Activated CD8-positive, alpha-beta memory T cell treated with anti-CD3 and anti-CD28 coated beads for 36 hours (primary cell): Measurements from ENCODE around the gene TNFAIP8. TPM values are rescaled to one million over a fixed set of nuclear protein-coding genes. Genes with fewer than 3 reads are reported as not detected.

Source experiments
- CTCF ChIA-PET: fragments of 350-600 bp; sonication (Branson Sonifier 250); formaldehyde crosslinking; loops from one replicate; lab custom pipeline; 2021; ENCODE audit warnings: antibody characterized with exemption; lab: Charles Lee
- POLR2A ChIA-PET: fragments of 350-600 bp; sonication (Branson Sonifier 250); formaldehyde crosslinking; loops from one replicate; lab custom pipeline; 2021; ENCODE audit warnings: antibody characterized with exemption; lab: Charles Lee
- total RNA-seq, 2 experiments: library from RNA; stranded (reverse); gene quantifications; one replicate each; pipeline ENCODE4 v1.2.3, GENCODE V29; 2021

Gene TNFAIP8
- total RNA-seq, 2 experiments from 2014 or later, result 251 to 263 TPM

DNA sequence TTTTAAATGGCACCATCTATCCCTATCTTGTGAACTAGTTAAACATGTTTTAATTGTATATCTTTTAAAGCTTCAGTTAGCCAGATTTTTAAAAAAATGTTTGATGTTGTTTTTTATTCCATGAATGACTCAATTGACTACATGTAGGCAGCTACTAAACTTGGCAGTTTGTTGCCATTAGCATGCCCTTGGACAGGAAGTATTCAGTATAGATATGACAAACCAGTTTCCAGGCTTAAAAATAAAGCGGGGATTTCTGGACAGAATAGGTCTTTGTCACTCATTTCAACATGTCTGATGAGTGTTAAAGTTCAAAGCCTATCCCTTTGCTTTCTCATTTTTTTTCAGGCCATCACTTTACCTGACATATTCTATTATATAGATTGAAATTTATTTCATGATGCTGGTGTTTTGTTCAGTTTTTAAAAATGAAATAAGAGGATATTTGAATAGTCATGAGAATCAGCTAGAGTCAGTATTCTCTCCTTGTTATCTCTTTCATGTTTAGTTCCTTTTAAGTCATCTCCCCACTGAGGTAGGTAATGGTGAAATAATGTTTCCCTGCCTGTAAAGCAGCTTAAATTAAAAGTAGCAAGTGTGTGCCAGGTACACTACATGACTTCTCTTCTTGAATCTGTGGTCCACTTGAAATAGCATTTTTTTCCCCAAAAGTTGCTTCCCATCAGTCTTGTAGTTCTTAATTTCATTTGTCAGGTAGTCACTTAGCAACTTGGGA is 11.9 kb downstream of the TNFAIP8 start:
- ChIA-PET CTCF (interaction anchor here (1.0 to 3.7 kb wide), 4 partner anchors 11 to 96 kb away, joined by 3 to 15 read pairs (median 4); partner anchors contain the start of gene TNFAIP8), POLR2A (interaction anchor here (1.0 to 1.9 kb wide), 7 partner anchors 10 to 99 kb away, joined by 3 to 8 read pairs (median 5); partner anchors contain the start of gene TNFAIP8)

DNA sequence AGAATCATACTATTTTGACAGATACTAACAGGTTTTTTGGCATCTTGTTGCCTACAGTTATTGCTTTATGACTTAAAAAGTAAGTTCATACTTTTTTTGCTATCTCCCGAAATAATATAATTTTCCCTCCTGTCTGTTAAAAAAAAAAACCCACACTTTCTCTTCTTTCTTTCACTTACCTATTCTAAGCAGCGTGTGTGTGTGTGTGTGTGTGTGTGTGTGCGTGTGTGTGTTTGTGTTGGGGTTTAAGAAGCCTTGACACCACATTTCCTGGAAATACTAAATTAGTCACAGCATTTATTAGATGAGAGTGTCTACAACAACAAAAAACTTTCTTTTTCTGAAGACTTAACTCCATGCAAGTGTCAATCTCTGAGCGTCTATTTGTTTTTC is 12.4 kb downstream of the TNFAIP8 start:
- POLR2A ChIA-PET, result interaction anchor here (0.5 to 1.9 kb wide), 5 partner anchors 11 to 33 kb away, joined by 3 to 8 read pairs (median 5); partner anchors contain the start of gene TNFAIP8
- CTCF ChIA-PET, result interaction anchor here (0.6 to 3.7 kb wide), 5 partner anchors 12 to 302 kb away, joined by 3 to 15 read pairs (median 5); partner anchors contain the start of gene TNFAIP8

DNA sequence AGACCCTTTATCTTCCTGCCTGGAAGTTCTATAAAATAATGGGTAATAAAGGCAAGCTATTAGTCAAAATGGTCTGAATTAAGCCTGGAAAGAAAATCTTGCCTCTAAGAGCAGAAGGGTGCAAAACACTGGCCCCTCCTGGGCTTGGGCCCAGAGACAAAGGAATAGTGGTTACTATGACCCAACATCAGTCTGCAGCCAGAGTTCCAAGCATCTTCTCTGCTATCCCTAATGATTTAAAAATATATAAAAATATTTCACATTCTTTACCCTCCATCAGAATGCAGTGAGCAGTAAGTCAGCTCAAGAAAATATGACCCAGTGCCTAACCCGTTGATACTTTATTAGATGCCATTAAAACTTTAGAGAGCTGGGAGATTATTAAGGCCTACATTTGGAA is 14.7 kb downstream of the TNFAIP8 start:
- ChIA-PET POLR2A (interaction anchor here (0.7 to 1.2 kb wide), 4 partner anchors 14 to 150 kb away, joined by 3 to 4 read pairs (median 3); partner anchors contain the start of gene TNFAIP8), CTCF (interaction anchor here (0.8 kb wide), 1 partner anchor 40 kb away, joined by 3 read pairs; no protein-coding TSS in a partner anchor)

DNA sequence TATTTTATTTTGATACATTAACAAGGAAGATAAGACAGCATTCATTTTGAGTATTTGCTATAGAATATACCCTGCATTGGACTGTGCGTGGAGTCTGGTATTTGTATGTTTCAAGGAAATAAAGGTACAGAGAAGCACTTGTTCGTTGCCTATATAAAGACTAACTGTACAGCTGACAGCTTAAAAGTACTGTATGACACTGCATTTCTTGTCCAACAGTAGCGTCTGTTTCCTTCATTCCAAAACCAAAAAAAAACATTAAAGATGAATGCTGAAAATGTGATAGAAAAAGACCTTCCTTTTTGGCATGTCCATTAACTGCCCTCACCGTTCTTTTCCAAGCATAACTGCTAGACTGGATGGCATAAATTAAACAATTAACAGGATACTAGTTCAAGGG is 15.3 kb downstream of the TNFAIP8 start:
- ChIA-PET CTCF (interaction anchor here (0.8 kb wide), 1 partner anchor 40 kb away, joined by 3 read pairs; no protein-coding TSS in a partner anchor), POLR2A (interaction anchor here (0.7 kb wide), 2 partner anchors 31 to 151 kb away, joined by 3 to 4 read pairs; no protein-coding TSS in a partner anchor)

- CTCF ChIA-PET, result interaction anchor here (0.5 to 1.4 kb wide), 2 partner anchors 9 to 14 kb away, joined by 3 to 4 read pairs; no protein-coding TSS in a partner anchor
- POLR2A ChIA-PET, result no interaction called here
Observed at GRCh38 chr5:119373449-119373858, 17.6 kb downstream of the TNFAIP8 start.

GRCh38 chr5:119374901-119375300 is 19.1 kb downstream of the TNFAIP8 start:
- POLR2A ChIA-PET, result no interaction called here

GRCh38 chr5:119377066-119377465 is 21.2 kb downstream of the TNFAIP8 start:
- ChIA-PET POLR2A (no interaction called here), CTCF (no interaction called here)

More at GRCh38 chr5:119374901-119375300, 19.1 kb downstream of the TNFAIP8 start:
- CTCF ChIA-PET, result interaction anchor here (1.4 kb wide), 1 partner anchor 15 kb away, joined by 4 read pairs; no protein-coding TSS in a partner anchor

DNA sequence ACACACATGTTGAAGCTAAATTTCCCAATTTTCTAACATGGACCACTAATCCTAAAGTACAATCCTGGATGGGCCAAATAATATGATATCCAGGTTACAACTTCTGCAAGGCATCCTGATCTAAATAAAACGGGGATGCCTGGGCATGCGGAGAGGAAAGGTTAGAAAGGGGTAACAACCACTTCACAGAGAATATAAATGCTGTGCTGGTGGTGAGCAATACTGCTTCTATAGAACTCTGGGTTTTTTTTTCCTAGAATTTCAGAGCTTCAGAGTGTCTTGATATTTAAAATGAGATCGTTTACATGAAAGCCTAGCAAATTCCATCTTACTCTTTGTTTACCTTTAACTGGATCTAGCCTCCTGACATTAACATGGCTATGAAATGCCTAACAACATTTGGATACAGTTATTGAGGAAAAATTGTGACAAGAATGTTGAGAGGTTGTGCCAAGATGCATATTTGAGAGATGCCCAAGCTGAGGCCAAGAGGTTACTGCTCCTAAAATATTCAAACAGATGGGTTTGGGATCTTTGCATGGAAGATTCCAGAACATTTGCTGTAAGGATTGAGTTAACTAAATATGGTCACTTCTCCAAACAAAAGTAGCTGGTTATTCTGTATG is 22.4 kb downstream of the TNFAIP8 start:
- ChIA-PET CTCF (interaction anchor here (1.2 kb wide), 1 partner anchor 13 kb away, joined by 3 read pairs; no protein-coding TSS in a partner anchor), POLR2A (interaction anchor here (1.2 kb wide), 1 partner anchor 22 kb away, joined by 3 read pairs; no protein-coding TSS in a partner anchor)

GRCh38 chr5:119379096-119379495 is 23.3 kb downstream of the TNFAIP8 start:
- POLR2A ChIA-PET, result interaction anchor here (1.2 kb wide), 1 partner anchor 21 kb away, joined by 3 read pairs; no protein-coding TSS in a partner anchor
- CTCF ChIA-PET, result interaction anchor here (0.5 to 1.5 kb wide), 3 partner anchors 12 to 32 kb away, joined by 3 to 4 read pairs (median 4); no protein-coding TSS in a partner anchor

DNA sequence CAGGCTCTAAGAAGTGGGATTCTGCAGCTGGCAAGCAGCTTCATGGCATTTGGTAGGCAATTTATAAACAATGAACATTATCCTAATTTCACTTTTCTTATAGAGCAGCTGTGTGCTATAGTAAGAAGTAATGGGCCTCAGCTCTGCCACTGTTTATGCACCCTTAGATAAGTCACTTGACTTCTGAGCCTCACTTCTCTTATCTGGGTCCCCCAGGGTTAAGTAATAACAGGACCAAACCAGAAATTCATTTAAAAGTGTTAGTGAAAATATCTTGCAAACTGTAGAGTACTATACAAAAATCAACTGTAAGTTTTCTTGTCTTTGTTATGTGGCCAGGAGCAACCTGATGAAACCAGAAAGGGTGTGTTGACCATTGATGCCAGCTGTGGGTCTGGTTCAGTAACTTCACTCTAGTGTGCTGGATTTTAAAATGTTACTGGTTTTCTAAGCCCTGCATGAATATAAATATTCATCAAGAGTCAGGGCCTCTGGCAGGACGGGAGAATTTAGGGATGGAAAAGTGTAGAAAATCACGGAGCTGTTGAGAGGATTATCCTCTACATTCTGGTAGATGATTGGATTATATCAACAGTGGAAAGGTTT is 24.2 kb downstream of the TNFAIP8 start:
- POLR2A ChIA-PET, result no interaction called here
- CTCF ChIA-PET, result interaction anchor here (0.5 to 1.5 kb wide), 3 partner anchors 12 to 151 kb away, joined by 3 to 4 read pairs (median 4); no protein-coding TSS in a partner anchor

GRCh38 chr5:119382169-119382568 is 26.4 kb downstream of the TNFAIP8 start:
- ChIA-PET CTCF (no interaction called here), POLR2A (no interaction called here)

DNA sequence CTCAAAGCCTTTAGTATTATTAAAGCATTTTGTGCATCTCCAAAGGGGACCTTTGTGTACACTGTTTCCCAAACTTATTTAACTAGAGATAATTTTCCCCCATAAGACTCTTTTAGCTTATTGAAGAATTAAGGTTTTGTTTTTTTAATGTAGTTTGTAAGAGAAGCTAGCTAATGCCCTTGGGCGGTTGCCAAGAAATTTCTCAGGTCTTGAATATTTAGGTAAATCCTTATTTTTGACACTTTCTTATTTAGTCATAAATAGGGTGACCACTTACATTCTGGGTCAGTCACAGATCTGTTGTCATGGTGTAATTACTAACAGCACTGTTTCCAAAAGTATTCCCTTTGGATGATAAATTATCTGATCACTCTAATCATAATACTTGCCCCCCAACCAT is 27.2 kb downstream of the TNFAIP8 start:
- POLR2A ChIA-PET, result interaction anchor here (1.1 kb wide), 1 partner anchor 19 kb away, joined by 3 read pairs; no protein-coding TSS in a partner anchor
- CTCF ChIA-PET, result no interaction called here

- POLR2A ChIA-PET, result no interaction called here
- CTCF ChIA-PET, result no interaction called here
Observed at GRCh38 chr5:119385136-119385535, 29.3 kb downstream of the TNFAIP8 start.

DNA sequence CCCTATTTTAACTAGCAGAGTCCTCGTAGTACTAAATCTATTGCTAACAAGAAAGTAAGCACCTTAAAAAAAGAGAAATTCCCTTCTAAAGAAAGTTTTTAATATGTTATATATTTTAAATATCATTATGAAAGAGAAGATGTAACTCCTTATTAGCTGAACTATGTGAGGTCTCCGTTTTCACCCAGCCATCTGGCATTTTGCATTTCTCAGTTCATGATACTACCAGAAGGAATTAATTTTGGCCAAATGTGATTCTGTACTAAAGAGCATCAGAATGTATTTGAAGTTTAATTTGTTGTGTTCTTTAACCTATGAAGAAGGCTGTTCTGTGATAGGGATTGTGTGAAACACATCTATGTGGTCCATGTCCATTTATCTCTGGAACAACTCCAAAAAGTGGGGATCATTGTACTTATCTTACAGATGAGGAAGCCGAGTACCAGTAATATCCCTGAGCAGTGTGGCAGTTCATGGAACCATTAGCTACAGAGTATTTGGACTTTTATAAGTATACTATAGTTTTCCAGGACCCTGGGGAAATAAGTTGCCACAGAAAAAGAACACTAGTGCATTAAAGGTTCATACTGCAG is 29.8 kb downstream of the TNFAIP8 start:
- POLR2A ChIA-PET, result no interaction called here
- CTCF ChIA-PET, result no interaction called here

- POLR2A ChIA-PET, result no interaction called here
- CTCF ChIA-PET, result interaction anchor here (0.6 kb wide), 1 partner anchor 18 kb away, joined by 5 read pairs; no protein-coding TSS in a partner anchor
Observed at GRCh38 chr5:119386596-119387344, 31.0 kb downstream of the TNFAIP8 start.

DNA sequence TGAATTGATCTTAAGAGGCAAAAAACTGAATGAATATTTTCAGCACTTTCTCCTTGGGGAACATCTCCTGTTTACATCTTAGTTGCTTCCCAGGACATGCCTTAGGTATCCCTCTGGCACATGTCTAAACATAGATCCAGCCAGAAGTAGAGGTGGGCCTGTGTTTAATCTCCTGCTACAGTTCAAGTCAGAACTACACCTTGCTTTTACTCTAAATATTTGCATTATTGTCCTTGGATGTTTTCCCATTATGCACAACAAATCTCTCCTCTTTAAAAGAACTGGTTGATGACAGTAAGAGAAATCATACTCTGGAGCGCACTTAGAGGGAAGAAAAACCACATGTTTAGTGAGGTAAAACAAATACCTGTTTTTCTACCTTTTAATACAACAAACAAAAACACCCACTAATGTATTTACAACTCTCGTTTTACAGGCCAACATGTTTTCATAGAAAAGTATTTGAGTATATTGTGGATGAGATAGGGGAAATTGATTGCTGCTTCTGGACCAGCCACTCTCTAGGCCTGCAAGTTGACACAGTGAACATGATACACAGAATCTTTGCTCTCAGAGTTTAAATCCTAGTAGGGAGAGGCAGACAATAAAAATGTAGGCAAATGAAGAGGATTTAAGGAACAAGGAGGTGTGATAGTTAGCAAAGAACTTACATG is 32.3 kb downstream of the TNFAIP8 start:
- CTCF ChIA-PET, result no interaction called here

DNA sequence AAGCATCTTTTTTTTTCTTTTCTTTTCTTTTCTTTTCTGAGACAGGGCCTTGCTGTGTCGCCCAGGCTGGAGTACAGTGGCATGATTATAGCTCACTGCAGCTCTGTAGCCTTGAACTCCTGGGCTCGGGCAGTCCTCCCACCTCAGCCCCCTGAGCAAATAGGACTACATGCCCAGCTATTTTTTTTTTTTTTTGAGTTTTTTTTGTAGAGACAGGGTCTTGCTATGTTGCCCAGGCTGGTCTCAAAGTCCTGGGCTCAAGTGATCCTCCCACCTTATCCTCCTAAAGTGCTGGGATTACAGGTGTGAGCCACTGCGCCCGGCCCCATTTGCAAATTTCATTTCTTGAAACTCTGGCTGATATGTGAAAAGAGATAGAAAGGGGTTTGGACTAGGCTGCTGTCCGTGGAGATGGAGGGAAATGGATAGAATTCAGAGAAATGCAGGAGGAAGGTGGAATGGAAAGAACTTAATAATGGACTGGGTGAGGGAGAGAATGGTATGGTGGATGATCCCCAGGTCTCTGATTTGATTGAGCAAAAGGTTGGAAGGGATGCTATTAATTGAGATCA is 32.9 kb downstream of the TNFAIP8 start:
- CTCF ChIA-PET, result no interaction called here

More for the DNA sequence above, 32.3 kb downstream of the TNFAIP8 start:
- POLR2A ChIA-PET, result no interaction called here

More for the DNA sequence above, 32.9 kb downstream of the TNFAIP8 start:
- POLR2A ChIA-PET, result no interaction called here
